ENCODE results near the gene PARG. TPM values are rescaled to one million over a fixed set of nuclear protein-coding genes. Genes with fewer than 3 reads are reported as not detected.
"Not testable (repeated sequence)": the region's sequence is repeated elsewhere in the genome, so short reads cannot be mapped to it uniquely, and the experiment has no call there.

Gene PARG
- total RNA-seq, 1 donor from 2014 or later: 10.2 TPM

- ATAC-seq; DNase-seq (ENCODE audit: low spot score): not testable (repeated sequence)
Measured at GRCh38 chr10:49908290-49909080, 33.3 kb downstream of the PARG start.

GRCh38 chr10:49903829-49904228 is 38.0 kb downstream of the PARG start:
- ATAC-seq; DNase-seq (ENCODE audit: low spot score): not testable (repeated sequence)

- not testable (repeated sequence) for ATAC-seq
Measured at GRCh38 chr10:49900406-49900805, 41.4 kb downstream of the PARG start.

GRCh38 chr10:49899999-49900398 is 41.8 kb downstream of the PARG start:
- not testable (repeated sequence) for ATAC-seq; DNase-seq (ENCODE audit: low spot score)

More at GRCh38 chr10:49900406-49900805, 41.4 kb downstream of the PARG start:
- DNase-seq (ENCODE audit: low spot score): not testable (repeated sequence)

GRCh38 chr10:49890025-49890424 is 51.8 kb downstream of the PARG start:
- peak; percentile 73 for ATAC-seq
- DNase-seq (ENCODE audit: low spot score): not testable (repeated sequence)

- ATAC-seq: peak; percentile 86
- not testable (repeated sequence) for DNase-seq (ENCODE audit: low spot score)
Measured at GRCh38 chr10:49884739-49885331, 57.0 kb downstream of the PARG start.

GRCh38 chr10:49883852-49884251 is 58.0 kb downstream of the PARG start:
- ATAC-seq: peak; percentile 62
- DNase-seq (ENCODE audit: low spot score): peak; percentile 46

- not testable (repeated sequence) for ATAC-seq; DNase-seq (ENCODE audit: low spot score)
Measured at GRCh38 chr10:49882327-49882726, 59.5 kb downstream of the PARG start.

GRCh38 chr10:49872740-49873139 is 69.1 kb downstream of the PARG start:
- DNase-seq (ENCODE audit: low spot score); ATAC-seq: not testable (repeated sequence)

GRCh38 chr10:49871462-49871861 is 70.4 kb downstream of the PARG start:
- not testable (repeated sequence) for ATAC-seq; DNase-seq (ENCODE audit: low spot score)

- not testable (repeated sequence) for DNase-seq (ENCODE audit: low spot score); ATAC-seq
Measured at GRCh38 chr10:49859933-49860332, 81.9 kb downstream of the PARG start.

- ATAC-seq; DNase-seq (ENCODE audit: low spot score): not testable (repeated sequence)
Measured at GRCh38 chr10:49858697-49859382, 83.0 kb downstream of the PARG start.

- DNase-seq (ENCODE audit: low spot score); ATAC-seq: not testable (repeated sequence)
Measured at GRCh38 chr10:49849520-49849919, 92.3 kb downstream of the PARG start.

GRCh38 chr10:49844775-49845595 is 96.8 kb downstream of the PARG start:
- ATAC-seq: peak; percentile 38
- no peak for DNase-seq (ENCODE audit: low spot score)

GRCh38 chr10:49842333-49842628 is 99.5 kb downstream of the PARG start:
- DNase-seq (ENCODE audit: low spot score); ATAC-seq: not testable (repeated sequence)

- peak; percentile 60 for ATAC-seq
- DNase-seq (ENCODE audit: low spot score): no peak
Measured at GRCh38 chr10:49841615-49842332, 100.1 kb downstream of the PARG start.

- no peak for ATAC-seq
- no peak for DNase-seq (ENCODE audit: low spot score)
Measured at GRCh38 chr10:49837685-49838084, 104.1 kb downstream of the PARG start.

GRCh38 chr10:49837051-49837478 is 104.8 kb downstream of the PARG start:
- ATAC-seq: peak; percentile 92
- no peak for DNase-seq (ENCODE audit: low spot score)

GRCh38 chr10:49834976-49835375 is 106.9 kb downstream of the PARG start:
- DNase-seq (ENCODE audit: low spot score) (no peak), ATAC-seq (no peak)

GRCh38 chr10:49834201-49834600 is 107.6 kb downstream of the PARG start:
- ATAC-seq: no peak
- DNase-seq (ENCODE audit: low spot score): no peak
